Duodenal mucosa (tissue), 2 donors: ENCODE measurements around the gene UBE2E2.

ENCODE experiments used
- H3K27ac ChIP-seq: one replicate; pipeline ENCODE4 v1.7.0; 2013; ENCODE audit warnings: low read depth, low read length
- H3K27me3 ChIP-seq, 2 donors: one replicate each; pipeline ENCODE4 v1.7.0; 2013; ENCODE audit warnings: low read length in 2 of 2, control low read depth in 1 of 2; ENCODE audit not compliant: insufficient read depth in 2 of 2, control insufficient read depth in 1 of 2
- H3K36me3 ChIP-seq, 2 donors: one replicate each; pipeline ENCODE4 v1.7.0; 2013; ENCODE audit warnings: low read length in 2 of 2, control low read depth in 1 of 2; ENCODE audit not compliant: insufficient read depth in 2 of 2, control insufficient read depth in 1 of 2
- H3K4me1 ChIP-seq, 2 donors: one replicate each; pipeline ENCODE4 v1.7.0; 2013; ENCODE audit warnings: low read length in 2 of 2, control low read depth in 1 of 2; ENCODE audit not compliant: insufficient read depth in 2 of 2, control insufficient read depth in 1 of 2
- H3K4me3 ChIP-seq, 2 donors: one replicate each; pipeline ENCODE4 v1.7.0; 2013; ENCODE audit warnings: low read length in 2 of 2, low read depth in 1 of 2
- H3K9ac ChIP-seq, 2 donors: one replicate each; pipeline ENCODE4 v1.7.0; 2013; ENCODE audit warnings: low read length in 2 of 2, low read depth in 1 of 2
- H3K9me3 ChIP-seq, 2 donors: one replicate each; pipeline ENCODE4 v1.7.0; 2013; ENCODE audit warnings: low read length in 2 of 2, control low read depth in 1 of 2; ENCODE audit not compliant: control insufficient read depth in 1 of 2

Gene UBE2E2

DNA sequence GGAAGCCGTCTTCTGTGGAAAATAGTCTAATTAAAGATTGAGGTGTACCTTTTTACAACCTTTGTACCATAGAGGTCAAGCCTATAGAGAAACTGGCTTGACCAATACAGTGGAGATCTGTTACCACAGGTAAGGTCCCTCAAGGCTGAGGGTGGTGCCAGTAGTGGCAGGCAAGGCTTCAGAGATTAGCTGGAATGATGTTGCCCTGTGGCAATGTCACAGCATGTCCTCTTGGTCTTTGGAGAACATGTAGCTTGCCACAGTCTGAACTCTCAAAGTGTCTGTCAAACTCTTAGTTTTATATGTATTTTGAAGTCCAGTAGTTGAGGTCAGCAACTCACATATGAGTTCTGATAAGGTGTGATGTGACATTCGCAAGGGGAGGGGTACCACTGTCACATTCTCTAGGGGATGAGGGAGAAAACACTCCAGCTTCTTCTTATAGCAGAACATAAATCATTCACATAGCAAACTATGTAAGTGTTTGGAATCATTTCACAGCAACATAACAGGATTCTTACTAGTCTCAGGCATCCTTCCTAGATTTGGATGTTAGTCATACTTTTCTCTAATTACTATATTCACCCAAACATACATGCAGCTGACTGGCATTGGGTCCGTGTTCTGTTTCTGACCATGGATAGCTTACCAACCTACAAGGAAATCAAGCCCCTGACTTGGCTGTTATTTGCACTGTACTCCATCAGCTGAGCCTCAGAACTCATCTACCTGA lies 173.6 kb downstream of the UBE2E2 start:
- Histone ChIP-seq H3K9ac (no peak overlapping the region), H3K4me3 (no peak overlapping the region), H3K36me3 (no peaks in the 10 kb centered on the region), H3K27me3 (no peaks in the 10 kb centered on the region), H3K27ac (no peak overlapping the region), H3K4me1 (no peaks in the 10 kb centered on the region), H3K9me3 (no peaks in the 10 kb centered on the region)

DNA sequence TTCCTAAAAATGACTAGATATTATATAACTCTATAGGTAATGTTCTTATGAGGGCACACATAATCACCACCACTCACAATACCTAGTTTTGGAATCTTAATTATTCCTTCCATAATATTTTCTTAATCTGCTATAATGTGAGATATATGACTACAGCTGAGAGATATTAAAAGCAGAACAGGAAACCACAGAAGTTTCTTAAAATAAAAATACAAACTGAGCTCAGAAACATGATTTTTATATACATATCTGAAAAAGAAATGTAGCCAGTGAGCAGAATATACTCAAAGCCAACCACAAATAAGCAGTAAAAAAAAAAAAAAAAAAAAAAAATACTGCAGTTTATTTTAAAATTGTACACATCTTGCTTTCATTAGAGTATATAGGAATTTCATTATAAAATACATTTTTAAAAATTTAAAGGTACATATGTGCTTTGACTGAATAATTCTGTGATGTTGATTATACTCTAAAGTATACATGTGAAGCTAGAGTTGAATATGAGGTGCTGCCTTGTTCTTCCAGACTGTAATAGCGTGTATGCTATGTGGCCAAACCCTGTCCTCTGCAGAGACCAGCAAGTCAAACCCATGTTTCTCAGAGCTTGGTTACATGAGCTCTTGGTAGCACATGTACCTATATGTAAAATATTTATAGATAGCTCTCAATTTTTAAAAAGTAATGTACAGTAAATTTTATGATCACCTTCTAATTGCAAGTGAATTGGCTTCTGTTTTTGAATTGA lies 175.0 kb downstream of the UBE2E2 start:
- H3K27ac ChIP-seq = no peak overlapping the region
- H3K27me3 ChIP-seq = no peaks in the 10 kb centered on the region
- H3K9me3 ChIP-seq = no peaks in the 10 kb centered on the region
- H3K9ac ChIP-seq = no peak overlapping the region
- no peaks in the 10 kb centered on the region for H3K36me3 ChIP-seq
- H3K4me3 ChIP-seq = no peak overlapping the region
- no peaks in the 10 kb centered on the region for H3K4me1 ChIP-seq

DNA sequence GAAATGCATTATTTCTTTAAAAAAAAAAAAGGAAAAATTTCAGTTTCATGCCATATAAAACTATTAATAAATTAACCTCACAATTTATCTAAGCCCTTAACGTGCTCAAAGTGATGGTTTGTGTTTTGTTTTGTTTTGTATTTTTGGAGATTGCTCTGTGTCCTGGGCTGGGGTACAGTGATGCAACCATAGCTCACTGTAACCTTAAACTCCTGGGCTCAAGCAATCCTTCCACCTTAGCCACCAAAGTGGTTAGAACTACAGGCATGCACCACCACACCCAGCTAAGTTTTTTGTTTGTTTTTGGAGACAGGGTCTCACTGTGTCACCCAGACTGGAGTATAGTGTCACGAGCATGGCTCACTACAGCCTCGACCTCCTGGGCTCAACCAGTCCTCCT lies 180.7 kb downstream of the UBE2E2 start:
- Histone ChIP-seq H3K36me3 (no peaks in the 10 kb centered on the region), H3K27me3 (no peaks in the 10 kb centered on the region), H3K27ac (no peak overlapping the region), H3K4me1 (no peaks in the 10 kb centered on the region), H3K4me3 (no peak overlapping the region), H3K9me3 (no peaks in the 10 kb centered on the region), H3K9ac (no peak overlapping the region)

- H3K36me3 ChIP-seq = no peaks in the 10 kb centered on the region
- H3K9me3 ChIP-seq = no peaks in the 10 kb centered on the region
- no peak overlapping the region for H3K9ac ChIP-seq
- H3K4me3 ChIP-seq = no peak overlapping the region
- H3K4me1 ChIP-seq = no peaks in the 10 kb centered on the region
- H3K27ac ChIP-seq = no peak overlapping the region
- no peaks in the 10 kb centered on the region for H3K27me3 ChIP-seq
Observed at GRCh38 chr3:23385327-23385726, 182.2 kb downstream of the UBE2E2 start.

GRCh38 chr3:23387286-23387918 lies 184.3 kb downstream of the UBE2E2 start:
- Histone ChIP-seq H3K4me3 (peak overlapping the region in 1 of 2 donors; percentile 18), H3K9ac (no peak overlapping the region), H3K27me3 (no peaks in the 10 kb centered on the region), H3K4me1 (peaks cover 0 to 6% of the 10 kb centered on the region in 2 donors), H3K9me3 (no peaks in the 10 kb centered on the region), H3K27ac (no peak overlapping the region), H3K36me3 (no peaks in the 10 kb centered on the region)

DNA sequence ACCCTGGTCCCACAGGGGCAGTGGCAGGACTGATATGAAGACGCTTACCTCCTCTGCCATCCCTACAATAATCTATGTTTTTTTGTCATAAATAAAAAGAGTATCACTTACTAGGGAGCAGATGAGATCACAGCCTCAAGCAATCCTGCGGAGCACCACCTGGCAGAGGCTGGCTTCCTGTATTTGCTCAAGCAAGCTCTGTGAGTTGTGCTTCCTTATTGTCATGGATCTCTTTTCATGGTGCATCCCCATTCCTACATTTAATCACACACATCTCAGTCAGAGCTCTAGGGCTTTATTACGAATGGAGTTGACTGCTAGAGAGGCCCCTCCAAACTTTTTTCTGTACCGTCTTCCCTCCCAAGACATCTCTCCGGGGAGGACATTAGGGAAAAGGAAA lies 186.0 kb downstream of the UBE2E2 start:
- H3K4me1 ChIP-seq = peaks cover 0 to 6% of the 10 kb centered on the region in 2 donors
- no peaks in the 10 kb centered on the region for H3K36me3 ChIP-seq
- no peak overlapping the region for H3K9ac ChIP-seq
- H3K4me3 ChIP-seq = peak overlapping the region in 1 of 2 donors; percentile 17
- H3K27me3 ChIP-seq = no peaks in the 10 kb centered on the region
- no peak overlapping the region for H3K27ac ChIP-seq
- H3K9me3 ChIP-seq = no peaks in the 10 kb centered on the region

DNA sequence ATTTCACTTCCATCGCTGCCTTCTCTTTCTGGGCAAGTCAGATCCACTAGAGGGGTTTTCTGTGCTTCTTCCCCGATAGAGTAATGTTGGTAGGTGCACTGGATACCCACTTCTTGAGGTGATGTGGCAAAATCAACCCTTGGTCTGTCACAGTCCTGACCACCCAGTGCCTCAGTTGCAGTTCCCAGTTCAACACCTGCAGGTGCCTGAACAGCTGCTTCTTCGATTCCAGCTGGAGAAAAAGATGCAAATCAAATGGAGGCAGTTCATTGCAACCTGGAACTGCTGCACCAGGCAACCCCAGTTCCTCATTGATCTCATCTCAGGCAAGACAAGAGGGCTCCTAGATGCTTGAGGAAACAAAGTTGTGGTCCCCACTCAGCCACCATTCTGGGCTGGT lies 186.6 kb downstream of the UBE2E2 start:
- Histone ChIP-seq H3K36me3 (no peaks in the 10 kb centered on the region), H3K27ac (no peak overlapping the region), H3K4me1 (peaks cover 0 to 6% of the 10 kb centered on the region in 2 donors), H3K4me3 (peak overlapping the region in 1 of 2 donors; percentile 17), H3K9me3 (no peaks in the 10 kb centered on the region), H3K9ac (no peak overlapping the region), H3K27me3 (no peaks in the 10 kb centered on the region)

DNA sequence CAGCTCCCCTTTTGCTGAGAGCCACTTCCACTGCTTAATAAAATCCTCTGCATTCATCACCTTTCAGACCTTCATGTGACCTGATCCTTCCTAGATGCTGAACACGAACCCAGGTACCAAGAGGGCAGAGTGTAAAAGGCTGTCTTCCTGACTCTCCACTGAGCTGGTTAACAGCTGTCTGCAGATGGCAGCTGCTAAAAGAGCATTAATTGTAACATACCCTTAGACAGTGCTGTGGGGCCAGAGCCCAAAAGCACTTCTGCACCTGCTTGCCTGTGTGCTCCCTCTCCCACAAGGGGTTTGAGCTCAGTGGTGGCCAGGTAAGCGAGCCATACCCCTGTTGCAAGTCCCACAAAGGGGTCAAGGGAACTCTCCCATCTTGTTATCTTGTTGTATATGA lies 187.3 kb downstream of the UBE2E2 start:
- Histone ChIP-seq H3K9ac (no peak overlapping the region), H3K27ac (no peak overlapping the region), H3K4me3 (no peak overlapping the region), H3K4me1 (peaks cover 0 to 6% of the 10 kb centered on the region in 2 donors), H3K36me3 (no peaks in the 10 kb centered on the region), H3K27me3 (no peaks in the 10 kb centered on the region), H3K9me3 (no peaks in the 10 kb centered on the region)

GRCh38 chr3:23390989-23391553 lies 187.9 kb downstream of the UBE2E2 start:
- peaks cover 0 to 6% of the 10 kb centered on the region in 2 donors for H3K4me1 ChIP-seq
- no peak overlapping the region for H3K27ac ChIP-seq
- no peaks in the 10 kb centered on the region for H3K9me3 ChIP-seq
- H3K36me3 ChIP-seq = no peaks in the 10 kb centered on the region
- no peak overlapping the region for H3K4me3 ChIP-seq
- no peaks in the 10 kb centered on the region for H3K27me3 ChIP-seq
- H3K9ac ChIP-seq = no peak overlapping the region

- no peak overlapping the region for H3K9ac ChIP-seq
- H3K9me3 ChIP-seq = no peaks in the 10 kb centered on the region
- no peak overlapping the region for H3K4me3 ChIP-seq
- no peaks in the 10 kb centered on the region for H3K27me3 ChIP-seq
- no peak overlapping the region for H3K27ac ChIP-seq
- H3K36me3 ChIP-seq = no peaks in the 10 kb centered on the region
- peaks cover 0 to 6% of the 10 kb centered on the region in 2 donors for H3K4me1 ChIP-seq
Observed at GRCh38 chr3:23395115-23395514, 192.0 kb downstream of the UBE2E2 start.
